Upper lobe of left lung (tissue), 6 donors: Measurements from ENCODE around the gene PKD2L1. TPM values are rescaled to one million over a fixed set of nuclear protein-coding genes. Genes with fewer than 3 reads are reported as not detected.
A peak's percentile ranks its signal among the peaks of the same experiment; 100 is the strongest.
"Not testable (repeated sequence)": the region's sequence is repeated elsewhere in the genome, so short reads cannot be mapped to it uniquely, and the experiment has no call there.

Experiments
- ATAC-seq, 2 donors: fragments of 200-7000 bp; cut with Tn5 transposase; one replicate each; pipeline ENCODE4 v1.9.1; 2022; ENCODE audit warnings: mild to moderate bottlenecking in 2 of 2, moderate library complexity in 2 of 2; ENCODE audit not compliant: low FRiP score in 2 of 2
- DNase-seq, 2 donors: peaks; one replicate each; pipeline ENCODE4 v3.0.0-alpha.2; 2019 to 2020
- H3K27ac ChIP-seq, 4 donors: fragments of 200-600 bp; sonication (generic); one replicate each; pipeline ENCODE4 v1.5.1; 2016 to 2019
- H3K27me3 ChIP-seq, 4 donors: fragments of 200-600 bp; sonication (generic); one replicate each; pipeline ENCODE4 v1.5.1; 2017 to 2019
- H3K36me3 ChIP-seq, 4 donors: fragments of 200-600 bp; sonication (generic); one replicate each; pipeline ENCODE4 v1.5.1; 2016 to 2019
- H3K4me1 ChIP-seq, 4 donors: fragments of 200-600 bp; sonication (generic); one replicate each; pipeline ENCODE4 v1.5.1; 2018 to 2019
- H3K4me3 ChIP-seq, 4 donors: fragments of 200-600 bp; sonication (generic); one replicate each; pipeline ENCODE4 v1.5.1; 2017 to 2019; ENCODE audit warnings: mild to moderate bottlenecking in 2 of 4, moderate library complexity in 1 of 4
- H3K9me3 ChIP-seq, 4 donors: fragments of 200-600 bp; sonication (generic); one replicate each; pipeline ENCODE4 v1.5.1; 2018 to 2019
- CTCF ChIP-seq, 6 experiments: fragments of 450-650 bp in 4 of 6; fragments of 200-600 bp in 2 of 6; sonication (generic) in 2 of 6; IDR thresholded peaks; one replicate each; pipeline ENCODE4 v1.5.1; 2016 to 2019; ENCODE audit warnings: antibody characterized with exemption in 6 of 6
- EP300 ChIP-seq, 4 donors: sonication (generic); formaldehyde crosslinking; IDR thresholded peaks; one replicate each; pipeline ENCODE4 v1.5.1; 2017; ENCODE audit warnings: antibody characterized with exemption in 4 of 4, control low read depth in 2 of 4
- POLR2A ChIP-seq, 4 donors: fragments of 450-650 bp; IDR thresholded peaks; one replicate each; pipeline ENCODE4 v1.5.1; 2016 to 2017; ENCODE audit warnings: antibody characterized with exemption in 4 of 4, mild to moderate bottlenecking in 2 of 4
- POLR2AphosphoS5 ChIP-seq, 2 donors: sonication (generic); formaldehyde crosslinking; IDR thresholded peaks; one replicate each; pipeline ENCODE4 v1.5.1; 2017; ENCODE audit warnings: antibody characterized with exemption in 2 of 2
- WGBS, 2 donors: methylation state at CpG; one replicate each; pipeline ENCODE4 v1.1.5; 2017 to 2018; 5-methylcytosine and 5-hydroxymethylcytosine counted together
- total RNA-seq, 6 donors: library from RNA; depleted of rRNA in 4 of 6; stranded (reverse); fragments of >200 nt in 4 of 6; gene quantifications; one replicate each; pipeline versions ENCODE4 v1.1.0 to v1.2.1, GENCODE V29; 2016 to 2021
- donor health status: DM: no; HTN: no; CAD: no; lungs with moderate emphysema.
- donor health status: DM: no; HTN: yes; CAD: no; lungs with severe emphysema.

PKD2L1 gene
- total RNA-seq, 6 donors from 2014 or later: 0.61 to 8.4 (median 2.0) TPM

- ATAC-seq: no peak
- DNase-seq: no peak
- H3K4me3 ChIP-seq: no peak overlapping the region
- peaks cover 0 to 7% (median 1%) of the 10 kb centered on the region in 4 donors for H3K36me3 ChIP-seq
- H3K27ac ChIP-seq: no peak overlapping the region
- H3K9me3 ChIP-seq: no peaks in the 10 kb centered on the region
- WGBS, 2 donors: 80 to 84% methylated on average over 5 of the region's 5 CpGs
- peaks cover 15 to 28% (median 20%) of the 10 kb centered on the region in 4 donors for H3K4me1 ChIP-seq
- TF ChIP-seq POLR2AphosphoS5 (IDR thresholded peaks at IDR 0.05) (no peak), EP300 (IDR thresholded peaks at IDR 0.05) (no peak)
- H3K27me3 ChIP-seq: no peaks in the 10 kb centered on the region
Measured at GRCh38 chr10:100288196-100288595, 41.8 kb downstream of the PKD2L1 start.

GRCh38 chr10:100287756-100288155 is 42.3 kb downstream of the PKD2L1 start:
- no peaks in the 10 kb centered on the region for H3K27me3 ChIP-seq
- H3K36me3 ChIP-seq: peaks cover 0 to 8% (median 1%) of the 10 kb centered on the region in 4 donors
- ATAC-seq (no peak), DNase-seq (no peak)
- TF ChIP-seq POLR2AphosphoS5 (IDR thresholded peaks at IDR 0.05) (no peak), EP300 (IDR thresholded peaks at IDR 0.05) (no peak), POLR2A (IDR thresholded peaks at IDR 0.05) (no peak), CTCF (IDR thresholded peaks at IDR 0.05) (no peak)
- no peak overlapping the region for H3K4me3 ChIP-seq
- peaks cover 18 to 29% (median 22%) of the 10 kb centered on the region in 4 donors for H3K4me1 ChIP-seq
- WGBS, 2 donors: 98 to 100% methylated on average over 6 of the region's 6 CpGs
- H3K27ac ChIP-seq: no peak overlapping the region
- no peaks in the 10 kb centered on the region for H3K9me3 ChIP-seq

GRCh38 chr10:100286051-100287033 is 43.7 kb downstream of the PKD2L1 start, which contains the start of gene BLOC1S2:
Gene BLOC1S2 (minus strand): TSS chr10:100286680. CDS start chr10:100286659, 21 bp downstream.
- Histone ChIP-seq H3K9me3 (no peaks in the 10 kb centered on the region), H3K27me3 (no peaks in the 10 kb centered on the region), H3K4me1 (peaks cover 15 to 37% (median 22%) of the 10 kb centered on the region in 4 donors), H3K27ac (peak within 1 kb of the TSS; percentile 94 to 99 (median 97)), H3K4me3 (peak within 1 kb of the TSS; percentile 80 to 89 (median 87)), H3K36me3 (peaks cover 0 to 14% (median 1%) of the 10 kb centered on the region in 4 donors)
- WGBS, 2 donors: 2 to 4% methylated on average over 44 to 47 of the region's 63 CpGs
- ATAC-seq: peak; percentile 96 to 98
- peak; percentile 88 to 98 for DNase-seq
- TF ChIP-seq EP300 (IDR thresholded peaks at IDR 0.05): peak in 1 of 4 donors; percentile 12
- TF ChIP-seq POLR2AphosphoS5 (IDR thresholded peaks at IDR 0.05): peak; percentile 94 to 95
- TF ChIP-seq POLR2A (IDR thresholded peaks at IDR 0.05): peak in 3 of 4 donors; percentile 82 to 95 (median 84)
- TF ChIP-seq CTCF (IDR thresholded peaks at IDR 0.05): peak in 4 of 6 experiments; percentile 17 to 44 (median 42)

- ATAC-seq, H3K27me3 ChIP-seq, H3K9me3 ChIP-seq, DNase-seq: not testable (repeated sequence)
- Histone ChIP-seq H3K36me3 (peaks cover 2 to 20% (median 5%) of the 10 kb centered on the region in 4 donors), H3K27ac (peak overlapping the region; percentile 94 to 99 (median 97)), H3K4me1 (peaks cover 15 to 37% (median 22%) of the 10 kb centered on the region in 4 donors), H3K4me3 (peak overlapping the region in 3 of 4 donors; percentile 80 to 89 (median 85))
- 82 to 90% methylated on average over 12 of the region's 12 CpGs for WGBS, 2 donors
Measured at GRCh38 chr10:100285326-100285725, 44.7 kb downstream of the PKD2L1 start.

- 85 to 87% methylated on average over 3 of the region's 3 CpGs for WGBS, 2 donors
Measured at GRCh38 chr10:100282907-100283306, 47.1 kb downstream of the PKD2L1 start.

GRCh38 chr10:100276971-100277370 is 53.1 kb downstream of the PKD2L1 start:
- ATAC-seq, H3K9me3 ChIP-seq, H3K27ac ChIP-seq, H3K4me3 ChIP-seq, H3K4me1 ChIP-seq, H3K27me3 ChIP-seq: not testable (repeated sequence)
- H3K36me3 ChIP-seq: peaks cover 2 to 46% (median 25%) of the 10 kb centered on the region in 4 donors
- DNase-seq: peak in 1 of 2 donors; percentile 62
- 99% methylated on average over 22 of the region's 31 CpGs; no CpG with 5 or more reads in 1 of the 2 donors for WGBS, 2 donors

More at GRCh38 chr10:100282907-100283306, 47.1 kb downstream of the PKD2L1 start:
- peaks cover 15 to 37% (median 22%) of the 10 kb centered on the region in 4 donors for H3K4me1 ChIP-seq
- no peaks in the 10 kb centered on the region for H3K27me3 ChIP-seq
- ATAC-seq: no peak
- no peaks in the 10 kb centered on the region for H3K9me3 ChIP-seq
- peaks cover 2 to 38% (median 22%) of the 10 kb centered on the region in 4 donors for H3K36me3 ChIP-seq
- H3K4me3 ChIP-seq: no peak overlapping the region
- H3K27ac ChIP-seq: no peak overlapping the region
- TF ChIP-seq POLR2AphosphoS5 (IDR thresholded peaks at IDR 0.05): no peak
- no peak for TF ChIP-seq CTCF (IDR thresholded peaks at IDR 0.05)
- TF ChIP-seq EP300 (IDR thresholded peaks at IDR 0.05): no peak
- TF ChIP-seq POLR2A (IDR thresholded peaks at IDR 0.05): no peak
- DNase-seq: no peak
